Astrocyte of the spinal cord (primary cell): ENCODE results near the gene ARRB1.

Experiments used
- DNase-seq: peaks from one replicate; pipeline ENCODE4 v3.0.0; 2011; ENCODE audit warnings: low read depth, low spot score
- H3K4me3 ChIP-seq: 2 replicates; pipeline ENCODE4 v1.5.1; 2011; ENCODE audit warnings: low read depth, mild to moderate bottlenecking, low read length, moderate library complexity
- in situ Hi-C: cut with HindIII; loops from 2 replicates; pipeline ENCODE4 v1.10.0; 2017; ENCODE audit warnings: low sequenced_read_pairs
- TF ChIP-seq, protein P1 (sequence below): IDR thresholded peaks from 2 replicates; pipeline ENCODE4 v1.5.1; 2012; ENCODE audit warnings: low read depth, mild to moderate bottlenecking, low read length, inconsistent platforms

ARRB1 gene

DNA sequence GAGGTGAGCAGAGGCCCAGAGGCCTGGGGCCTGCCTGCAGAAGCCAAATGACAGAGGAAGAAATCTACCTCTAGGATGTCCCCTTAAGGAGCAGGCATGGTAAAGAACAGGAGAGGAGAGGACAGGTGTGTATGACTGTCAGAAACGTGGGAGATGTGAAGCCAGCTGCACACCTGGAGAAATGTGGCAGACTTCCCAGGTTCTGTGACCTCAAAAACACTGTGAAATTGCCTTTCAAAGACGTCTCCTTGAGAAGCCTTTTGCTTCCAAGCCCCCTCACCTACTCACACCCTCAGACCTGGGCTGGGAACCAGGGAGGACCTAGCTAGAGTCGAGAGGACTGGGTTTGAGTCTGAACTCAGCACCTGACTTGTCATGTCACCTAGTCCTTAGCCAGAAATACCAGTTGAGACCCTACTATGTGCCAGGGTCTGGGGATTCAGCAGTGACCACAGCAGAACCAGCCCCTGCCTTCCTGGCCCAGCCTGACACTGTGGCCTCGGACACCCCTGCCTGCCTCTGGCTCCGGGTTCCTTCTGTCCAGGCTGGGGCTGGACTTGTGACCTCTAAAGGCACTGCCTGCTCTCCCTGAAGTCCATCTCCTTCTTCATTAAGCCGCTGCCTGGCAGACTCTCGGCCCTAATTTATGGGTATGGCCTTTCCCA is 105.3 kb downstream of the ARRB1 start:
- no peak overlapping the region for H3K4me3 ChIP-seq
- DNase-seq, result no peak
- TF ChIP-seq, protein P1, sequence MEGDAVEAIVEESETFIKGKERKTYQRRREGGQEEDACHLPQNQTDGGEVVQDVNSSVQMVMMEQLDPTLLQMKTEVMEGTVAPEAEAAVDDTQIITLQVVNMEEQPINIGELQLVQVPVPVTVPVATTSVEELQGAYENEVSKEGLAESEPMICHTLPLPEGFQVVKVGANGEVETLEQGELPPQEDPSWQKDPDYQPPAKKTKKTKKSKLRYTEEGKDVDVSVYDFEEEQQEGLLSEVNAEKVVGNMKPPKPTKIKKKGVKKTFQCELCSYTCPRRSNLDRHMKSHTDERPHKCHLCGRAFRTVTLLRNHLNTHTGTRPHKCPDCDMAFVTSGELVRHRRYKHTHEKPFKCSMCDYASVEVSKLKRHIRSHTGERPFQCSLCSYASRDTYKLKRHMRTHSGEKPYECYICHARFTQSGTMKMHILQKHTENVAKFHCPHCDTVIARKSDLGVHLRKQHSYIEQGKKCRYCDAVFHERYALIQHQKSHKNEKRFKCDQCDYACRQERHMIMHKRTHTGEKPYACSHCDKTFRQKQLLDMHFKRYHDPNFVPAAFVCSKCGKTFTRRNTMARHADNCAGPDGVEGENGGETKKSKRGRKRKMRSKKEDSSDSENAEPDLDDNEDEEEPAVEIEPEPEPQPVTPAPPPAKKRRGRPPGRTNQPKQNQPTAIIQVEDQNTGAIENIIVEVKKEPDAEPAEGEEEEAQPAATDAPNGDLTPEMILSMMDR, result no peak
- in situ Hi-C loops, result no loop called here

DNA sequence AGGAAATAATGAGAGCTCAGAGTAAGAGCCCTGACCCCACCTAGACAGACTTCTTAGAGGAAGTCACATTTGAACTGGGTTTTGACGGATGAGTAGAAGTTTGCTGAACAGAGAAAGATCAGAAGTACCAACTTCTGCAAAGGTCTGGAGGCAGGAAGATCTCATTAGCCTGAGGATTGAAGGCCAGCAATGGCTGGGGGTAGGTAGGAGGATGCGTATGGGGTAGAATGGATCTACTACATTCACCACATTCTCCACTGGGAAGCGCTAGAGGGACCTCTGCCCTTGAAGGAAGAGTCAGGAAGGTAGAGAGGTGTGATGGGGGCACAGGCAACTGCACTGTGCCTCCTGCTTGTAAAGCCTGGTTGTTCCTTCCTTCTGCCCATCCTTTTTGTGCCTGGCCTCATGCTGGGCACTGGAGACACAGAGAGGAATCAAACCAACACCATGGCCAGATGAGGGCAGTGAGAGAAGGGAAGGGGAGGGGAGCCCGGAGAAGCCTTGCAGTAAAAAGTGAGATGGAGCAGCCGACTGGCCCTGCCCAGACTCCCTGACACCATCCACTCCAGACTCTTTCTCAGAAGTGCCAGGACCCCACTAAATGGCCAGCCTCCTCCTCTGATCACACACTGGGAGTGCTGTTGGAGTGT is 106.0 kb downstream of the ARRB1 start:
- H3K4me3 ChIP-seq, result no peak overlapping the region
- in situ Hi-C loops, result no loop called here
- DNase-seq, result no peak
- TF ChIP-seq, protein P1, result no peak

DNA sequence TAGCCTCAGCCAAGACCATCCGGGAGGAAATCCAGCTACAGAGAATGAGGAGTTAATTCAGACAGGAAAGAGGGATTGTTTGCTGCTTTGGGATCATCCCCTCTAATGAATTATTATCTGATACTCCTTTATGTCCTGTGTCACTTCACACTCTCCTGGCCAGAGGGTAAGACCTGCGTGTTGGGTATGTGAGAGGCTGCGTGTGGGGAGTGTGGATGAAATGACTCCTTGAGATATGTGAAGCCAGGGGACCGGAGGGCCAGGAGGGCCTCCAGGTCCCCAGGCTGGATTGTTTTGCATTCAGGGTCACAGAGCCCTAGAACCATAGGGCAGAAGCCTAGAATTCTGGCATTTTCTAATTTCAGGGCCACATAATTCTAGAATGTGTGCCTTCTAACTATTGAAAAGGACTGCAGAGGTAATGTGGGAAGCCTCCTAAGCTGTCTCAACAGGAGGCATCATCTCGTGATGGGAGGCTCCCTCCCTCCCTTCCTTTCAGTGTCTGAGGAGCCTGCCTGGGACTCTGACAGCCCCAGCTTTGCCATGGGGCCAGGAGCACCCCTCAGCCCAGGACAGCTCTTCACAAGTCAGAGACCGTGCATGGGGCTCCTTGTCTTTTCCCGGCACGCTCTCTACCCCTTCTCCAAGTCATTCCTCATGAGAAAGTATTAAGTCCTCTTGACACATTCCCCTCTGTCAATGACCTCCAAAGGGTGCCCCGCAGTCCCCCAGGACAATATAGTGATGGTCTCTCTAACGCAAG is 107.2 kb downstream of the ARRB1 start:
- TF ChIP-seq, protein P1, result no peak
- in situ Hi-C loops, result no loop called here

DNA sequence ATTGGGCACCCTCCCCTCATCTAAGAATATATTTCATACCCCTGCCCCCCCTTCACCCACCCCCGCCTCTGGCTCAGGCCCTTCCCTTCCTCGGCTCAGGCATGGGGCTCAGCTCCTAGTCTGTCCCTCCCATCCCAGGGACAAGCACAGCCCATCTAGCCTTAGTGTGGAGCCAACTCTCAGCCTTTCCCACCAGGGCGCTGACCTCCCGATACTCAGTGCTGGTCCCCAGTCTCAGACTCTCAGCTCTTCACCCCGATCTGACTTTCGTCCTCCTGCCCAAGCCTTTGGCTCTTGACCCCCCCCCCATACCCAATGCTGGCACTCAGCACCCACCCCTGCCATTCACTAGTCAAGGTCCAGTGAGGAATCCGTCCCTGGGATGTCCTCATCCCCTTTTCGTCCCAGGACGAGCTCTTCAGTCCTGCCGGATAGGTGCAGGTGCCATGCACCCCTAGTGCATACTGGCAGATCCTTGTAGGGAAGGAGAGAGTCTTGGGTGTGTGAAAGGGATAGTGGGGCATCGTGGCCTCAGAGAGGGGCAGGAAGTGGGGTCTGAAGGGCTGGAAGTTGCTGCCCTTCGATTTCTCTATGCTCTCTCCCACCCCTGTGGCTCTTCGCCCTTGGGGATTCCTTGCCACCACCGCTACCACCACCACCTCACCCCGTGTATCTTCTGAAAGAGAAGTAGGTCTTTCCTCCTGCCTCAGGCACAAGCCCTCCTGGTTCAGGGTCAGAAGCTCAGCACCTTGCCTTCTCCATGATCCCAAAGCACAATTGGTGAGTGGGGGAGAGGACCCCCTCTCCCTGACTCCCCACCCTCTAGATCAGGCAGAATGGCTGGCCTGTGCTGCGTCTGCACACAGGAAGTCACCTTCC is 108.5 kb downstream of the ARRB1 start:
- in situ Hi-C loops, result no loop called here
- TF ChIP-seq, protein P1, result no peak
- DNase-seq, result no peak
- H3K4me3 ChIP-seq, result no peak overlapping the region

More for the DNA sequence above, 107.2 kb downstream of the ARRB1 start:
- no peak for DNase-seq
- H3K4me3 ChIP-seq, result no peak overlapping the region

DNA sequence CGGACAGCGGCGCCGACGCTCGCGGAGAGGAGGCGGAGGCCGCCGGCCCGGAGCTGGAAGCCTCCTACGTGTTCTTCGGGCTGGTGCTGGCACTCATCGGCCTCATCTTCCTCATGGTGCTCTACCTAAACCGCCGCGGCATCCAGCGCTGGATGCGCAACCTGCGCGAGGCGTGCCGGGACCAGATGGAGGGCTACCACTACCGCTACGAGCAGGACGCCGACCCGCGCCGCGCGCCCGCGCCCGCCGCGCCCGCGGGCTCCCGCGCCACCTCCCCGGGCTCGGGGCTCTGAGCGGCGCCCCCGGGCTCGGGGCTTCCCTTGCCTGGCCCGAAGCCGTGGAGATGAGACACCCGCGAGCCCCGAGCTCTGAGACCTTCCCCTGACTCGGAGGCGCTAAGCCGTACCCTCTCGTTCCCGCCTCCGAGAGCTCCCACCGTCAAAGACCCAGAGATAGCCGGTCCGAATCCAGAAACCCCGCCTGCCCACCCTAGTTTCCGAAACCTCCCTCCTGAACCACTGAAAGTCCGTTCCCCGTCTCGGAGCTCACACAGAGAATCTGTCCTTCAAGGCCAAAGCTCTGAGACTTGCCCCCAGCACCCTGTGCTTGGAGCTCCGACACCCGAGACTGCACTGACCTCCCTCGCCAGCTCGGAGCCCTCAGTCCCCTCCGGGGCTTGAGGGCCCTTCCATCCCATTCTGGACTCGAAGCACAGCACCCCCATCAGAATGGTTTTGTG is 109.4 kb downstream of the ARRB1 start:
- TF ChIP-seq, protein P1, result no peak
- in situ Hi-C loops, result no loop called here
- peak overlapping the region; percentile 35 for H3K4me3 ChIP-seq
- DNase-seq, result no peak
